HEK293 (cell line): ENCODE measurements around the gene ZNF785.

Experiments used
- CTCF ChIA-PET: fragments of 350-600 bp; formaldehyde crosslinking; extraction: SDS; loops from one replicate; lab custom pipeline; 2021; ENCODE audit warnings: antibody characterized with exemption; lab: Yijun Ruan, JAX
- POLR2A ChIA-PET: fragments of 300-600 bp; formaldehyde crosslinking; extraction: SDS; loops from one replicate; lab custom pipeline; 2020; ENCODE audit warnings: antibody characterized with exemption, inconsistent platforms; lab: Yijun Ruan, JAX
- H3K27ac ChIP-seq: fragments of 200-500 bp; sonication (Bioruptor generic); 2 replicates; pipeline ENCODE4 v1.5.1; 2014; ENCODE audit warnings: low read depth, low read length, control low read depth, inconsistent platforms; ENCODE audit errors: extremely low read depth
- H3K36me3 ChIP-seq, 2 experiments: fragments of 200-500 bp in 1 of 2; sonication (Bioruptor generic) in 1 of 2; 1 replicate in 1 of 2; 2 replicates in 1 of 2; pipeline ENCODE4 v1.5.1; 2014 to 2017; ENCODE audit warnings: inconsistent platforms in 2 of 2, low read length in 2 of 2; ENCODE audit not compliant: control insufficient read depth in 2 of 2, insufficient read depth in 1 of 2
- H3K4me1 ChIP-seq: fragments of 200-500 bp; sonication (Bioruptor generic); 2 replicates; pipeline ENCODE4 v1.5.1; 2014; ENCODE audit warnings: mild to moderate bottlenecking, low read length, inconsistent platforms; ENCODE audit not compliant: control insufficient read depth, insufficient read depth
- H3K4me3 ChIP-seq: 2 replicates; pipeline ENCODE4 v1.5.1; 2011; ENCODE audit warnings: low read depth, mild to moderate bottlenecking, control low read depth, low read length, moderate library complexity
- H3K9me3 ChIP-seq: fragments of 200-500 bp; sonication (Bioruptor generic); 2 replicates; pipeline ENCODE4 v1.5.1; 2014; ENCODE audit warnings: low read depth, low read length, inconsistent platforms; ENCODE audit not compliant: control insufficient read depth, insufficient read depth
- FEZF1 ChIP-seq: fragments of 450-650 bp; formaldehyde crosslinking; IDR thresholded peaks from 2 replicates; pipeline ENCODE4 v1.5.1; 2016; ENCODE audit warnings: missing biosample characterization, missing genetic modification characterization
- GFI1B ChIP-seq: fragments of 450-650 bp; formaldehyde crosslinking; IDR thresholded peaks from 2 replicates; pipeline ENCODE4 v1.5.1; 2016; ENCODE audit warnings: missing biosample characterization, missing genetic modification characterization
- SCRT1 ChIP-seq: fragments of 450-650 bp; formaldehyde crosslinking; IDR thresholded peaks from 2 replicates; pipeline ENCODE4 v1.5.1; 2016; ENCODE audit warnings: missing biosample characterization, missing genetic modification characterization, borderline replicate concordance
- ZNF10 ChIP-seq: fragments of 450-650 bp; formaldehyde crosslinking; IDR thresholded peaks from 2 replicates; pipeline ENCODE4 v1.5.1; 2017; ENCODE audit warnings: missing biosample characterization, missing genetic modification characterization
- ZNF341 ChIP-seq: fragments of 450-650 bp; formaldehyde crosslinking; IDR thresholded peaks from 2 replicates; pipeline ENCODE4; 2016; ENCODE audit warnings: low read depth, missing biosample characterization, missing genetic modification characterization
- ZNF449 ChIP-seq: fragments of 450-650 bp; formaldehyde crosslinking; IDR thresholded peaks from 2 replicates; pipeline ENCODE4 v1.5.1; 2017; ENCODE audit warnings: missing biosample characterization, mild to moderate bottlenecking, missing genetic modification characterization, moderate library complexity
- ZNF791 ChIP-seq: fragments of 450-650 bp; formaldehyde crosslinking; IDR thresholded peaks from 2 replicates; pipeline ENCODE4 v1.5.1; 2016; ENCODE audit warnings: missing biosample characterization, missing genetic modification characterization
- ZNF792 ChIP-seq: fragments of 450-650 bp; formaldehyde crosslinking; IDR thresholded peaks from 2 replicates; pipeline ENCODE4 v1.5.1; 2016; ENCODE audit warnings: missing biosample characterization, missing genetic modification characterization
- TF ChIP-seq, protein P1 (sequence below): fragments of 450-650 bp; IDR thresholded peaks from 2 replicates; pipeline ENCODE4 v1.5.1; 2018; ENCODE audit warnings: missing biosample characterization, mild to moderate bottlenecking, missing genetic modification characterization
- TF ChIP-seq, protein P2 (sequence below): fragments of 450-650 bp; formaldehyde crosslinking; conservative IDR thresholded peaks from 2 replicates; pipeline ENCODE4 v1.5.1; 2016; ENCODE audit warnings: low read depth, missing biosample characterization, missing genetic modification characterization

Gene ZNF785

GRCh38 chr16:30626236-30626635 lies 40.7 kb upstream of the ZNF785 start (continued):
- no peak for TF ChIP-seq ZNF449 (tag by site-specific recombination)
- no peak for TF ChIP-seq ZNF791

DNA sequence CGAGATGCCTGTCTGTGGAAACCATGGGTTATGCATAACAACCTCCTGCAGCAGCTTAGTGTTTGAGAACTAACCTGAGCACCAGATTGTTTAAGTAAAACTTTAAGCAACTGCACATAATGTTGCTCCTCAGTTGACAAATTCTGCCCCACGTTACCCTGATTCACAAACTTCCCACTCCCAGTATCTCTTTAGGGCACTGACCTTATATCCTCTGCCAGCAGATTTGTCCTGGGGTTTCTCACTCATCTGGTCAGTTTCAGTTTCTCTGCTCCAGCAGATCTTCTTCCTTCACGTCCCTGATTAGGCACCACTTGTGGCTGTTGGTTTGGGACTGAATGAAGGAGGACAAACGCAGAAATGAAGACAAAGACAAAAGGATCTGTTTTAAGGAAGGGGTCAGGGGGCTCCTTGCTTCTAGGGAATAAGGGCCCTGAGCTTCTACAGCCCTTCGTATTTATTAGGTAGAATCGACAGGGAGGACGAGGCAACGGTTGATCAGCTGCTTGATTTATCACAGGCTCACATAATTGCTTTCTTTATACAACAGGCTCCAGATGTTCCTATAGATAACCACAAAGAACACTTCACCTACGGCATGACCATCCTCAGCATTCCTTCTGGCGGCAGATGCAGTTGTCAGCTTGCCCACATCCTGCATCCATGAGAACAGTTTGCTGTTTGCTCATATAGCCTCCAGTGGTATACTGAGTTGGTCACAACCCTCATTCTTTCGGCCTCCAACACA lies 38.2 kb upstream of the ZNF785 start:
- CTCF ChIA-PET: interaction anchor here (0.6 to 1.1 kb wide), 4 partner anchors 8 to 174 kb away, joined by 3 to 5 read pairs (median 3); no protein-coding TSS in a partner anchor
- no peak overlapping the region for H3K27ac ChIP-seq
- TF ChIP-seq GFI1B (no peak), ZNF10 (tag by site-specific recombination) (peak; percentile 85), SCRT1 (tag by site-specific recombination) (0 out of 2 replicates have a peak, but pooled peaks have one; percentile 21)
- TF ChIP-seq, all 188 proteins: peak for 2
- H3K9me3 ChIP-seq: no peaks in the 10 kb centered on the region
- no peaks in the 10 kb centered on the region for H3K36me3 ChIP-seq
- H3K4me3 ChIP-seq: no peak overlapping the region
- no peaks in the 10 kb centered on the region for H3K4me1 ChIP-seq
- POLR2A ChIA-PET: no interaction called here

DNA sequence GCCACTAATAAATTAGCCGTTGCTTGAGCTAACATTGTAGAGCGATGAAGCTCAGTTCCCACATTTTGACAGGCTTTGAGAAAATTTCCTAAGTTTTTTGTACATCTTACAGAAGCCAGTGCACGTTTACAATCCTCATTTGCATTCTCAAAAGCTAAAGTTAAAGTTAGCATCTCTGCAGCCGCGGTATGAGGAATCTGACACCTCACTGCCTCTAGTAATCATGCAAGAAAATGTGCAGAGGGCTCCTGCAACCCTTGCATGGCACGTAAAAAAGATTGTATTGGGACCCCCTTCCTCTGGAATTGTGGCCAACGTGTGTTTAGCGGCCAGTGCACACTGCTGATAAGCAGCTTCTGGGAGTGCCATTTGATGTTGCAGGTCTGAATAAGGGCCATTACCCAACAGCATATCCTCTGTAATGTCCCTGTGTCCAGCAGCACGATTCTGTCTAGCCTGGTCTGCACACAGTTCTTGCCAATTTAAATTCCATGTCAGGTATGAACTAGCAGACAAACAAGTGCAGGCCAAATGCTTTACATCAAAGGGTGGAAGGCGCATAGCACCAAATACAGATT lies 37.0 kb upstream of the ZNF785 start:
- Histone ChIP-seq H3K4me3 (no peak overlapping the region), H3K9me3 (no peaks in the 10 kb centered on the region), H3K4me1 (no peaks in the 10 kb centered on the region), H3K27ac (no peak overlapping the region), H3K36me3 (no peaks in the 10 kb centered on the region)
- POLR2A ChIA-PET: interaction anchor here (0.6 to 1.5 kb wide), 2 partner anchors 10 to 50 kb away, joined by 4 read pairs; no protein-coding TSS in a partner anchor
- TF ChIP-seq, protein P1, sequence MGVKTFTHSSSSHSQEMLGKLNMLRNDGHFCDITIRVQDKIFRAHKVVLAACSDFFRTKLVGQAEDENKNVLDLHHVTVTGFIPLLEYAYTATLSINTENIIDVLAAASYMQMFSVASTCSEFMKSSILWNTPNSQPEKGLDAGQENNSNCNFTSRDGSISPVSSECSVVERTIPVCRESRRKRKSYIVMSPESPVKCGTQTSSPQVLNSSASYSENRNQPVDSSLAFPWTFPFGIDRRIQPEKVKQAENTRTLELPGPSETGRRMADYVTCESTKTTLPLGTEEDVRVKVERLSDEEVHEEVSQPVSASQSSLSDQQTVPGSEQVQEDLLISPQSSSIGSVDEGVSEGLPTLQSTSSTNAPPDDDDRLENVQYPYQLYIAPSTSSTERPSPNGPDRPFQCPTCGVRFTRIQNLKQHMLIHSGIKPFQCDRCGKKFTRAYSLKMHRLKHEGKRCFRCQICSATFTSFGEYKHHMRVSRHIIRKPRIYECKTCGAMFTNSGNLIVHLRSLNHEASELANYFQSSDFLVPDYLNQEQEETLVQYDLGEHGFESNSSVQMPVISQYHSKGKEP: peak; percentile 90
- TF ChIP-seq, protein P2, sequence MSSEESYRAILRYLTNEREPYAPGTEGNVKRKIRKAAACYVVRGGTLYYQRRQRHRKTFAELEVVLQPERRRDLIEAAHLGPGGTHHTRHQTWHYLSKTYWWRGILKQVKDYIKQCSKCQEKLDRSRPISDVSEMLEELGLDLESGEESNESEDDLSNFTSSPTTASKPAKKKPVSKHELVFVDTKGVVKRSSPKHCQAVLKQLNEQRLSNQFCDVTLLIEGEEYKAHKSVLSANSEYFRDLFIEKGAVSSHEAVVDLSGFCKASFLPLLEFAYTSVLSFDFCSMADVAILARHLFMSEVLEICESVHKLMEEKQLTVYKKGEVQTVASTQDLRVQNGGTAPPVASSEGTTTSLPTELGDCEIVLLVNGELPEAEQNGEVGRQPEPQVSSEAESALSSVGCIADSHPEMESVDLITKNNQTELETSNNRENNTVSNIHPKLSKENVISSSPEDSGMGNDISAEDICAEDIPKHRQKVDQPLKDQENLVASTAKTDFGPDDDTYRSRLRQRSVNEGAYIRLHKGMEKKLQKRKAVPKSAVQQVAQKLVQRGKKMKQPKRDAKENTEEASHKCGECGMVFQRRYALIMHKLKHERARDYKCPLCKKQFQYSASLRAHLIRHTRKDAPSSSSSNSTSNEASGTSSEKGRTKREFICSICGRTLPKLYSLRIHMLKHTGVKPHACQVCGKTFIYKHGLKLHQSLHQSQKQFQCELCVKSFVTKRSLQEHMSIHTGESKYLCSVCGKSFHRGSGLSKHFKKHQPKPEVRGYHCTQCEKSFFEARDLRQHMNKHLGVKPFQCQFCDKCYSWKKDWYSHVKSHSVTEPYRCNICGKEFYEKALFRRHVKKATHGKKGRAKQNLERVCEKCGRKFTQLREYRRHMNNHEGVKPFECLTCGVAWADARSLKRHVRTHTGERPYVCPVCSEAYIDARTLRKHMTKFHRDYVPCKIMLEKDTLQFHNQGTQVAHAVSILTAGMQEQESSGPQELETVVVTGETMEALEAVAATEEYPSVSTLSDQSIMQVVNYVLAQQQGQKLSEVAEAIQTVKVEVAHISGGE (tag by site-specific recombination): no peak
- TF ChIP-seq, all 188 proteins: peak for 1
- CTCF ChIA-PET: interaction anchor here (1.0 to 1.9 kb wide), 3 partner anchors 20 to 193 kb away, joined by 3 to 4 read pairs (median 3); partner anchors contain the start of gene DCTPP1

DNA sequence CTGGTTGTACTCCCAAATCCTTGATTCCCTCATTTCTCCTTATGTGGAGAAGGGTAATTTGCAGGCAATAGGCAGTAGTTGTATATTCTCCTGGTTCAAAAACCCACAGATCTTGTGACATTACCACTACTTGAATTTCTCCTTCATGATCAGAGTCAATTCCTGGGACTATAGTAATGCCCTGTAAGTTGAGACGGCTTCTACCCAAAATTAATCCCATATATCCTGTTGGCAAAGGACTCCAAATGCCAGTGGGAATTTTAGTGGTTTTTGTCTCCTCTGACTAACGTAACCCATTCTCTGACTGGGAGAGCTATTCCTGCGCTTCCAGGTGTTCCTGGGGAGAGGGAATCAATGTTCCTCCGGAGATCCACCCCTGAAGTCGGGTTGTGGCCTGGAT lies 36.3 kb upstream of the ZNF785 start:
- Histone ChIP-seq H3K36me3 (no peaks in the 10 kb centered on the region), H3K9me3 (no peaks in the 10 kb centered on the region), H3K4me1 (no peaks in the 10 kb centered on the region), H3K27ac (no peak overlapping the region)
- POLR2A ChIA-PET: interaction anchor here (0.6 to 2.9 kb wide), 3 partner anchors 10 to 51 kb away, joined by 4 to 12 read pairs (median 4); partner anchors contain the start of gene ZNF689
- CTCF ChIA-PET: interaction anchor here (1.2 to 1.9 kb wide), 2 partner anchors 23 to 192 kb away, joined by 3 to 4 read pairs; partner anchors contain the start of gene DCTPP1
- no peak for TF ChIP-seq FEZF1 (tag by site-specific recombination)
- no peak for TF ChIP-seq ZNF792
- TF ChIP-seq ZNF341 (tag by site-specific recombination): no peak
- no peak for TF ChIP-seq ZNF791
- TF ChIP-seq, all 188 proteins: peak for 0
- no peak overlapping the region for H3K4me3 ChIP-seq
